Uterus (tissue), 4 donors: ENCODE data around the gene CADPS2. TPM values are rescaled to one million over a fixed set of nuclear protein-coding genes. Genes with fewer than 3 reads are reported as not detected.

Experiments
- DNase-seq, 2 donors: peaks; one replicate each; pipeline ENCODE4 v3.0.0-alpha.2; 2019 to 2020
- H3K27ac ChIP-seq, 2 donors: fragments of 200-600 bp; sonication (generic); 1 replicate in 1 of 2; 2 replicates in 1 of 2; pipeline ENCODE4 v1.5.1; 2016 to 2018
- H3K27me3 ChIP-seq, 2 donors: fragments of 200-600 bp; sonication (generic); one replicate each; pipeline ENCODE4 v1.5.1; 2018 to 2019; ENCODE audit warnings: control low read depth in 1 of 2
- H3K36me3 ChIP-seq, 2 donors: fragments of 200-600 bp; sonication (generic); one replicate each; pipeline ENCODE4 v1.5.1; 2019; ENCODE audit warnings: control low read depth in 1 of 2
- H3K4me1 ChIP-seq, 2 donors: fragments of 200-600 bp; sonication (generic); one replicate each; pipeline ENCODE4 v1.5.1; 2018 to 2019; ENCODE audit warnings: control low read depth in 1 of 2
- H3K4me3 ChIP-seq, 2 donors: fragments of 200-600 bp; sonication (generic); 1 replicate in 1 of 2; 2 replicates in 1 of 2; pipeline ENCODE4 v1.5.1; 2018 to 2019; ENCODE audit warnings: mild to moderate bottlenecking in 1 of 2
- H3K9me3 ChIP-seq, 2 donors: fragments of 200-600 bp; sonication (generic); one replicate each; pipeline ENCODE4 v1.5.1; 2019; ENCODE audit warnings: control low read depth in 1 of 2
- POLR2A ChIP-seq, 2 donors: fragments of 450-650 bp; IDR thresholded peaks; one replicate each; pipeline ENCODE4 v1.6.1; 2016; ENCODE audit warnings: antibody characterized with exemption in 2 of 2, mild to moderate bottlenecking in 1 of 2, moderate library complexity in 1 of 2
- intact Hi-C: fragments of 100-400 bp; cut with DNase I; formaldehyde crosslinking; loops from one replicate; pipeline ENCODE4 v1.15.1; 2023; ENCODE audit warnings: low total_unique reads
- total RNA-seq, 4 donors: library from RNA; depleted of rRNA in 3 of 4; stranded (reverse); fragments of >200 nt in 3 of 4; gene quantifications; one replicate each; pipeline versions ENCODE4 v1.1.0 to v1.2.4, GENCODE V29; 2014 to 2023
- TF ChIP-seq, protein P1 (sequence below), 4 experiments: fragments of 200-600 bp in 2 of 4; fragments of 450-650 bp in 2 of 4; sonication (generic) in 2 of 4; IDR thresholded peaks; one replicate each; pipeline ENCODE4 v1.5.1; 2016 to 2019; ENCODE audit warnings: antibody characterized with exemption in 4 of 4, mild to moderate bottlenecking in 2 of 4, moderate library complexity in 1 of 4
- donor health status: DM: yes; HTN: yes; CAD: no.

CADPS2 gene
- total RNA-seq, 4 donors from 2014 or later = 11.5 to 119 (median 36.8) TPM

DNA sequence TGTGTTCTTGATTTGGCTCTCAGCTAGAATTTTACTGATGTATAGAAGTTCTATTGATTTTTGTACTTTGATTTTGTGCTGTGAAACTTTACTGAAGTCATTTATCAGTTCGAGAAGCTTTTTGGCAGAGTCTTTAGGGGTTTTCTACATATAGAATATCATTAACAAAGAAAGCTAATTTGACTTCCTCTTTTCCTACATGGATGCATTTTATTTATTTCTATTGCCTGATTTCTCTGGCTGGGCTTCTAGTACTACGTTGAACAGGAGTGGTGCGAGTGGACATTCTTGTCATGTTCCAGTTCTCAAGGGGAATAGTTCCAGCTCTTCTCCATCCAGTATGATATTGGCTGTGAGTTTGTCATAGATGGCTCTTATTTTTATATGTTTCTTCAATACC lies 252.8 kb downstream of the CADPS2 start:
- no peak for DNase-seq

DNA sequence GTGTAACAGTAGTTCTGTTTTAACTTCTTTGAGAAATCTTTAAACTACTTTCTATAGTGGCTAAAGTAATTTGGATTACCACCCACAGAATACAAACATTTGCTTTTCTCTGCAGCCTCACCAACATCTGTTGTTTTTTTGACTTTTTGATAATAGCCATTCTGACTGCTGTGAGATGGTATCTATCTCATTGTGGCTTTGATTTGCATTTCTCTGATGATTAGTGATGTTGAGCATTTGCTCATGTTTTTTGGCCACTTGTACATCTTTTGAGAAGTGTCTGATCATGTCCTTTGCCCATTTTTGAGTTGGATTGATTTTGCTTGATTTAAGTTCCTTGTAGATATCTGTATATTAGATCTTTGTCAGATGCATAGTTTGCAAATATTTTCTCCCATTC lies 254.0 kb downstream of the CADPS2 start:
- intact Hi-C loops = no loop called here
- no peaks in the 10 kb centered on the region for H3K36me3 ChIP-seq
- no peaks in the 10 kb centered on the region for H3K9me3 ChIP-seq
- H3K4me1 ChIP-seq = no peaks in the 10 kb centered on the region
- no peak for DNase-seq
- H3K27me3 ChIP-seq = no peaks in the 10 kb centered on the region
- TF ChIP-seq, protein P1, sequence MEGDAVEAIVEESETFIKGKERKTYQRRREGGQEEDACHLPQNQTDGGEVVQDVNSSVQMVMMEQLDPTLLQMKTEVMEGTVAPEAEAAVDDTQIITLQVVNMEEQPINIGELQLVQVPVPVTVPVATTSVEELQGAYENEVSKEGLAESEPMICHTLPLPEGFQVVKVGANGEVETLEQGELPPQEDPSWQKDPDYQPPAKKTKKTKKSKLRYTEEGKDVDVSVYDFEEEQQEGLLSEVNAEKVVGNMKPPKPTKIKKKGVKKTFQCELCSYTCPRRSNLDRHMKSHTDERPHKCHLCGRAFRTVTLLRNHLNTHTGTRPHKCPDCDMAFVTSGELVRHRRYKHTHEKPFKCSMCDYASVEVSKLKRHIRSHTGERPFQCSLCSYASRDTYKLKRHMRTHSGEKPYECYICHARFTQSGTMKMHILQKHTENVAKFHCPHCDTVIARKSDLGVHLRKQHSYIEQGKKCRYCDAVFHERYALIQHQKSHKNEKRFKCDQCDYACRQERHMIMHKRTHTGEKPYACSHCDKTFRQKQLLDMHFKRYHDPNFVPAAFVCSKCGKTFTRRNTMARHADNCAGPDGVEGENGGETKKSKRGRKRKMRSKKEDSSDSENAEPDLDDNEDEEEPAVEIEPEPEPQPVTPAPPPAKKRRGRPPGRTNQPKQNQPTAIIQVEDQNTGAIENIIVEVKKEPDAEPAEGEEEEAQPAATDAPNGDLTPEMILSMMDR (IDR thresholded peaks at IDR 0.05) = no peak
- TF ChIP-seq POLR2A (IDR thresholded peaks at IDR 0.05) = no peak
- H3K27ac ChIP-seq = no peak overlapping the region
- no peak overlapping the region for H3K4me3 ChIP-seq

More for the DNA sequence above, 252.8 kb downstream of the CADPS2 start:
- Histone ChIP-seq H3K4me3 (no peak overlapping the region), H3K27me3 (no peaks in the 10 kb centered on the region), H3K27ac (no peak overlapping the region), H3K36me3 (no peaks in the 10 kb centered on the region), H3K9me3 (no peaks in the 10 kb centered on the region), H3K4me1 (no peaks in the 10 kb centered on the region)
- TF ChIP-seq, protein P1 (IDR thresholded peaks at IDR 0.05) = no peak
- TF ChIP-seq POLR2A (IDR thresholded peaks at IDR 0.05) = no peak
- intact Hi-C loops = no loop called here

DNA sequence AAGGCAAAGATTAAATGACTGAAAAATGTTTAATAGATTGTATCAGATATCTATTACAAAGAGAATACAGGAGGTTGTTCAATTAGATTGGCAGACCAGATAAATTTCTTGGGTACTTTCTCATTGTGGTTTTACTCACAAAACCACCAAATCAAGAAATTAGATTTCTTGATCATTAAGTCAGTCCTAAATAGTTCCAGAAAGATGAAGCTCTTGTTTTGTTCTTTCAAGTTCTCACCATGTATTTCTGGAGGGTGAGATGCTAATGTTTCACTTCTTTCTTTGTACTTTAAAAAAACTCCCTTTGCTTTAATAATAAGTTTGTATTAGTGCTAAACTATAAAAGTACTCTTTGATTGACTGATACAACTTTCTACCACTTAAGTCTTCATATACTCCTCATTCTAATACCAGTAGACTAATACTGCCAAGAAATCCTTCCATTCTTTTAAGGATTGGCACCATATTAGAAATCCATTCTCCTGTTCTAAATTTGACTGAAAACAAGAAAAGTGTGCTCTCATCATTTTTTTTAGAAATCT lies 256.8 kb downstream of the CADPS2 start:
- no peak for DNase-seq
- Histone ChIP-seq H3K4me1 (no peaks in the 10 kb centered on the region), H3K4me3 (no peak overlapping the region), H3K9me3 (no peaks in the 10 kb centered on the region), H3K27me3 (no peaks in the 10 kb centered on the region), H3K27ac (no peak overlapping the region), H3K36me3 (no peaks in the 10 kb centered on the region)
- TF ChIP-seq, protein P1 (IDR thresholded peaks at IDR 0.05) = no peak
- no peak for TF ChIP-seq POLR2A (IDR thresholded peaks at IDR 0.05)
- intact Hi-C loops = no loop called here

DNA sequence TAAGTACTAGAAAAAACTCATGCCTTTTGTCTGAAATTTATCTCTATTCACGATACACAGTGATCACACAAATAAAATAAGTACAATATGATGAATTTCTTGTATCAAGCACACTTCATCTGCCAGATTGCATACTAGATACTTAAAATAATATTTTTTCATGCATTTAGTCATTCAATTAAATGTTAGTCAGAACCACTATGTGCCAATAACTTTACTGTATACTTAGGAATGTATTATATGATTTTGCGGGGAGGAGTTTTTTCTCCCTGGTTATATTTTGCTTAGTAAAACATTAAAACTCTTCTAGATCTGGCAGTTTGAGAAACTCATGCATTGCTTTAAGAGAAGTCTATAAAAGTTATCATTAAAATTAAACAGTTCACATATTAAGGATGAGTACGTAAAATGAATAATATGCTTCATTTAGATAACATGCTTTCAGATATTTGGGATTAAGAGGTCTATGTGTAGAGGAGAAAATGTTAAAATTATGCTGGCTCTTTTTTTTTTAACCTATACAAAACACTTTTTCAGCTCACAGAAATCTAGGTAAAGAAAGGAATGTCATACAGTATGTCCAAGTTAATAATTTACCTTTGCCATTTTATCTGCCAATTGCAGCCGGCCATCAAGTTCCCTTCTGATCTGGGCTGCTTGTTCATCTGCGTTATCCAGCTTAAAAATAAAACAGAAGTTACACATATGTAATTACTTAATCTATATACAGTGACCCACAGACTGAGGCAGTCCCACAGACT lies 257.4 kb downstream of the CADPS2 start:
- no peaks in the 10 kb centered on the region for H3K27me3 ChIP-seq
- no peaks in the 10 kb centered on the region for H3K9me3 ChIP-seq
- H3K4me3 ChIP-seq = no peak overlapping the region
- no peak for TF ChIP-seq POLR2A (IDR thresholded peaks at IDR 0.05)
- TF ChIP-seq, protein P1 (IDR thresholded peaks at IDR 0.05) = no peak
- DNase-seq = no peak
- no peaks in the 10 kb centered on the region for H3K36me3 ChIP-seq
- no peaks in the 10 kb centered on the region for H3K4me1 ChIP-seq
- intact Hi-C loops = no loop called here
- no peak overlapping the region for H3K27ac ChIP-seq

DNA sequence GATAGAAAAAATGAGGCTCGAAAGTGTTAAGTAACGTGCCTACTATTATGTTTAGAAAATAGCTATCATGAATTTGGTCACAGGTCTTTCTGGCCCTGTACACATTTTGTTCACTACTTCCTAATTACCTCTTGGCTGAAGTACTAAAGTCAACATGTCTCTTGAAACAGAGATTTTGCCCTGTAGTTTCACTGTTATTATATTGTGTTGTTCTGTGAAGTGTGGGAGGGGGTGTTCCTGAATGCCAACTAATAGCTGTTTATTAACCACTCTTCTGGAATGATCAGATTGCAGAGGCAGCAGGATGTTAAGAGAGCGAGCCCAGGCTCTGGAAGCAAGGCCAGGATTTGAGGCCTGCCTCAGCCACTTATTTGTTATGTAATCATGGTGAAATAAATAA lies 259.5 kb downstream of the CADPS2 start:
- H3K27me3 ChIP-seq = no peaks in the 10 kb centered on the region
- no peak for DNase-seq
- H3K36me3 ChIP-seq = no peaks in the 10 kb centered on the region
- no peaks in the 10 kb centered on the region for H3K9me3 ChIP-seq
- no peak overlapping the region for H3K4me3 ChIP-seq
- intact Hi-C loops = no loop called here
- H3K27ac ChIP-seq = no peak overlapping the region
- TF ChIP-seq, protein P1 (IDR thresholded peaks at IDR 0.05) = no peak
- TF ChIP-seq POLR2A (IDR thresholded peaks at IDR 0.05) = no peak
- H3K4me1 ChIP-seq = no peaks in the 10 kb centered on the region
